Measurements from ENCODE around the gene INPP5A.

GRCh38 chr10:132609211-132609610, 71.6 kb downstream of the INPP5A start:
- TF ChIP-seq CTCF (conservative IDR thresholded peaks at IDR 0.05) (no peak), ZFX (IDR thresholded peaks at IDR 0.05) (no peak)
